Endothelial cell of umbilical vein (primary cell): ENCODE data around the gene PEX5L. TPM values are rescaled to one million over a fixed set of nuclear protein-coding genes. Genes with fewer than 3 reads are reported as not detected.

ENCODE experiments used
- BruUV-seq: library from RNA; stranded (reverse); fragments of 400-500 nt; replicated peaks from 2 replicates; lab custom pipeline; 2021; lab: Mats Ljungman, UMichigan
- CTCF ChIA-PET: fragments of 300-600, 350-600 bp; sonication (Branson Sonifier 250); formaldehyde crosslinking; loops from one replicate; lab custom pipeline; 2021; ENCODE audit warnings: antibody characterized with exemption, inconsistent platforms; lab: Charles Lee
- POLR2A ChIA-PET: fragments of 300-600, 350-600 bp; sonication (Branson Sonifier 250); formaldehyde crosslinking; loops from one replicate; lab custom pipeline; 2021; ENCODE audit warnings: antibody characterized with exemption, inconsistent platforms; lab: Charles Lee
- DNase-seq: peaks from one replicate; pipeline ENCODE4 v3.0.0-alpha.2; 2011; ENCODE audit warnings: low read depth, low spot score
- FAIRE-seq: peaks from 2 replicates; lab custom pipeline; 2011; peaks lifted over from hg19 to GRCh38; lab: Jason Lieb, UNC
- H2AFZ ChIP-seq: 2 replicates; pipeline ENCODE4 v1.6.0; 2012; ENCODE audit warnings: low read depth, low read length, control low read depth, inconsistent platforms
- H3K27ac ChIP-seq: 2 replicates; pipeline ENCODE4 v1.5.1; 2011; ENCODE audit warnings: low read depth, mild to moderate bottlenecking, control low read depth, low read length, moderate library complexity; ENCODE audit not compliant: insufficient read depth
- H3K27me3 ChIP-seq, 2 experiments: 2 replicates each; pipeline versions ENCODE4 v1.6.0 to v1.6.1; 2011; ENCODE audit warnings: low read length in 2 of 2, mixed read lengths in 1 of 2; ENCODE audit not compliant: control insufficient read depth in 2 of 2, insufficient read depth in 2 of 2
- H3K36me3 ChIP-seq, 2 experiments: 2 replicates in 1 of 2; 3 replicates in 1 of 2; pipeline ENCODE4 v1.5.1; 2011; ENCODE audit warnings: low read length in 2 of 2, mild to moderate bottlenecking in 1 of 2, moderate library complexity in 1 of 2; ENCODE audit not compliant: control insufficient read depth in 2 of 2, insufficient read depth in 2 of 2; ENCODE audit errors: extremely low read depth in 1 of 2
- H3K4me1 ChIP-seq: 3 replicates; pipeline ENCODE4 v1.5.1; 2011; ENCODE audit warnings: mild to moderate bottlenecking, low read length; ENCODE audit not compliant: control insufficient read depth, insufficient read depth; ENCODE audit errors: extremely low read depth
- H3K4me2 ChIP-seq: 2 replicates; pipeline ENCODE4 v1.6.1; 2011; ENCODE audit warnings: low read length, control low read depth, mixed read lengths; ENCODE audit not compliant: insufficient read depth
- H3K4me3 ChIP-seq, 3 experiments: fragments of 200-600 bp in 1 of 3; sonication (generic), shearing (Covaris generic) in 1 of 3; replicated peaks in 1 of 3; 2 replicates each; pipeline ENCODE4 v1.5.1; 2011 to 2016; ENCODE audit warnings: control low read depth in 3 of 3, low read length in 3 of 3, mild to moderate bottlenecking in 2 of 3, inconsistent platforms in 1 of 3, low read depth in 1 of 3, moderate library complexity in 1 of 3; ENCODE audit not compliant: insufficient read depth in 1 of 3
- H3K79me2 ChIP-seq: 2 replicates; pipeline ENCODE4 v1.6.0; 2012; ENCODE audit warnings: low read length, inconsistent platforms; ENCODE audit not compliant: control insufficient read depth, insufficient read depth
- H3K9ac ChIP-seq: replicated peaks from 2 replicates; pipeline ENCODE3; 2011; ENCODE audit warnings: low read length, control low read depth; ENCODE audit not compliant: insufficient read depth; ENCODE audit errors: extremely low read depth
- H3K9me1 ChIP-seq: replicated peaks from 3 replicates; pipeline ENCODE4 v1.6.0; 2011; ENCODE audit warnings: mild to moderate bottlenecking, low read length; ENCODE audit not compliant: control insufficient read depth, insufficient read depth; ENCODE audit errors: extremely low read depth
- H3K9me3 ChIP-seq: replicated peaks from 2 replicates; pipeline ENCODE4 v1.5.1; 2012; ENCODE audit warnings: low read length, inconsistent platforms; ENCODE audit not compliant: control insufficient read depth, insufficient read depth
- H4K20me1 ChIP-seq: replicated peaks from 2 replicates; pipeline ENCODE3; 2011; ENCODE audit warnings: mild to moderate bottlenecking, low read length; ENCODE audit not compliant: control insufficient read depth, insufficient read depth; ENCODE audit errors: extremely low read depth
- CTCF ChIP-seq, 2 donors: IDR thresholded peaks; 1 replicate in 1 of 2; 2 replicates in 1 of 2; pipeline ENCODE4 v1.5.1; 2011; ENCODE audit warnings: low read length in 2 of 2, mild to moderate bottlenecking in 2 of 2, moderate library complexity in 2 of 2, control low read depth in 1 of 2, inconsistent platforms in 1 of 2, low read depth in 1 of 2; ENCODE audit not compliant: insufficient read depth in 1 of 2; ENCODE audit errors: extremely low read depth in 1 of 2
- EZH2 ChIP-seq: IDR thresholded peaks from 2 replicates; pipeline ENCODE4 v1.6.1; 2012; ENCODE audit warnings: borderline replicate concordance, low read depth, mild to moderate bottlenecking, moderate library complexity, low read length, inconsistent platforms; ENCODE audit not compliant: severe bottlenecking
- FOS ChIP-seq: IDR thresholded peaks from 2 replicates; pipeline ENCODE4 v1.6.1; 2011; ENCODE audit warnings: mild to moderate bottlenecking, low read length, moderate library complexity, borderline replicate concordance; ENCODE audit not compliant: insufficient read depth
- GATA2 ChIP-seq: IDR thresholded peaks from 2 replicates; pipeline ENCODE4 v1.7.0; 2011; ENCODE audit warnings: low read depth, mild to moderate bottlenecking, moderate library complexity, mixed read lengths, low read length; ENCODE audit not compliant: insufficient read length, insufficient read depth
- JUN ChIP-seq: IDR thresholded peaks from 2 replicates; pipeline ENCODE4 v1.6.1; 2011; ENCODE audit warnings: borderline replicate concordance, low read depth; ENCODE audit not compliant: insufficient read length, insufficient read depth
- MAX ChIP-seq: IDR thresholded peaks from 2 replicates; pipeline ENCODE4 v1.6.1; 2011; ENCODE audit not compliant: insufficient read depth, insufficient read length
- MYC ChIP-seq: IDR thresholded peaks from one replicate; pipeline ENCODE4 v1.6.1; 2011; ENCODE audit warnings: mild to moderate bottlenecking, low read depth, low read length
- POLR2A ChIP-seq: IDR thresholded peaks from 2 replicates; pipeline ENCODE4 v1.6.1; 2012; ENCODE audit warnings: low read depth, mild to moderate bottlenecking, control low read depth, low read length
- POLR2AphosphoS5 ChIP-seq: IDR thresholded peaks from 2 replicates; pipeline ENCODE4 v1.6.1; 2012; ENCODE audit warnings: low read depth, mild to moderate bottlenecking, control low read depth, low read length, moderate library complexity; ENCODE audit not compliant: insufficient read depth
- dilution Hi-C: fragments of 300-500 bp; cut with MboI; formaldehyde crosslinking; loops from one replicate; pipeline ENCODE4 v1.15.0; 2019; ENCODE audit warnings: low sequenced_read_pairs; ENCODE audit not compliant: extremely low pct_ligation_motif_present
- intact Hi-C: fragments of 100-400 bp; cut with micrococcal nuclease; formaldehyde crosslinking; loops from one replicate; pipeline ENCODE4 v1.10.0; 2022
- polyA plus RNA-seq, 4 experiments: library from polyadenylated mRNA; depleted of rRNA in 3 of 4; stranded (reverse) in 3 of 4; unstranded in 1 of 4; fragments of >200 nt; gene quantifications; 2 replicates each; pipeline versions ENCODE4 v1.2.1 to v1.2.3, GENCODE V29; 2011 to 2012; ENCODE audit warnings: missing spikeins in 1 of 4
- total RNA-seq: library from RNA; stranded (reverse); gene quantifications from 2 replicates; pipeline ENCODE4 v1.2.3, GENCODE V29; 2021

The PEX5L gene
- total and polyA plus RNA-seq, 2 donors (not counting 3 experiments of a cell fraction or from before 2014, with no cell fraction given): not detected

DNA sequence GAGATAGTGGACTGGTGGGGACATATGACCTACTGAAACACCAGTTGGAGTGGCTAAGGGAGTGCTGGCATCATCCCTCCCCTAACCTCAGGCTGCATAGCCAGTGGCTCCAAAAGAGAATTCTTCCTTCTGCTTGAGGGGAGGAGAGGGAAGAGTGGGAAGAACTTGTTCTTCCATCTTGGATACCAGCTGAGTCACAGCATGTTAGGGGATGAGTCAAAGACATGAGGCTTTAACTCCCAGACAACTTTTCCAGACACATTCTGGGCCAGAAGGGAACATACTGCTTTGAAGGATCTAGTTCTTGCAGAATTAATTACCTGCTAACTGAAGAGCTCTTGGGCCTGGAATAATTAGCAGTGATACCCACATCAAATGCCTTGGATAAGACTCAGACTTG, 36.8 kb upstream of the PEX5L start:
- intact Hi-C loops: no loop called here
- Histone ChIP-seq H3K27ac (no peak overlapping the region), H3K4me1 (no peaks in the 10 kb centered on the region), H4K20me1 (no peaks in the 10 kb centered on the region), H3K9me3 (no peaks in the 10 kb centered on the region), H3K36me3 (no peaks in the 10 kb centered on the region), H3K27me3 (no peaks in the 10 kb centered on the region), H3K79me2 (no peaks in the 10 kb centered on the region), H2AFZ (no peak overlapping the region), H3K9me1 (no peaks in the 10 kb centered on the region), H3K4me3 (no peak overlapping the region), H3K9ac (no peak overlapping the region), H3K4me2 (no peak overlapping the region)
- no peak for FAIRE-seq
- dilution Hi-C loops: no loop called here
- ChIA-PET POLR2A (no interaction called here), CTCF (no interaction called here)
- no peak for TF ChIP-seq FOS
- TF ChIP-seq GATA2: no peak
- no peak for TF ChIP-seq POLR2AphosphoS5
- no peak for TF ChIP-seq POLR2A
- TF ChIP-seq EZH2: no peak
- TF ChIP-seq MYC: no peak
- no peak for TF ChIP-seq JUN
- TF ChIP-seq CTCF (IDR thresholded peaks at IDR 0.05; ENCODE audit: extremely low read depth in 1 of 2, insufficient read depth in 1 of 2, low read depth in 1 of 2, low read length in 2 of 2): no peak
- TF ChIP-seq MAX: no peak
- DNase-seq: no peak
- BruUV-seq: no TSS peak
